Endodermal cell (in vitro differentiated cells): ENCODE results near the gene DSTN. TPM values are rescaled to one million over a fixed set of nuclear protein-coding genes. Genes with fewer than 3 reads are reported as not detected.

ENCODE experiments used
- DNase-seq: peaks from one replicate; pipeline ENCODE4 v3.0.0-alpha.2; 2017
- H3K27ac ChIP-seq: 2 replicates; pipeline ENCODE4 v1.5.1; 2013; ENCODE audit warnings: mild to moderate bottlenecking, low read depth, low read length, moderate library complexity
- H3K27me3 ChIP-seq: 2 replicates; pipeline ENCODE4 v1.6.1; 2013; ENCODE audit warnings: mild to moderate bottlenecking, low read length, moderate library complexity; ENCODE audit not compliant: insufficient read depth, control insufficient read depth, poor library complexity, severe bottlenecking
- H3K36me3 ChIP-seq: 2 replicates; pipeline ENCODE4 v1.7.0; 2013; ENCODE audit warnings: mild to moderate bottlenecking, low read length, moderate library complexity; ENCODE audit not compliant: control insufficient read depth, insufficient read depth
- H3K4me1 ChIP-seq: one replicate; pipeline ENCODE4 v1.7.0; 2013; ENCODE audit warnings: low read length; ENCODE audit not compliant: control insufficient read depth, insufficient read depth
- H3K4me3 ChIP-seq: 2 replicates; pipeline ENCODE4 v1.5.1; 2013; ENCODE audit warnings: mild to moderate bottlenecking, low read length, moderate library complexity
- H3K9ac ChIP-seq: 2 replicates; pipeline ENCODE4 v1.6.1; 2013; ENCODE audit warnings: mild to moderate bottlenecking, low read length, moderate library complexity; ENCODE audit not compliant: poor library complexity, severe bottlenecking; ENCODE audit errors: extremely low read depth
- H3K9me3 ChIP-seq: 2 replicates; pipeline ENCODE4 v1.6.1; 2013; ENCODE audit warnings: mild to moderate bottlenecking, low read length, moderate library complexity; ENCODE audit not compliant: control insufficient read depth
- H3K27ac Mint-ChIP-seq: 2 replicates; pipeline ENCODE4 v1.8.0; 2020; ENCODE audit warnings: mixed read lengths
- H3K27me3 Mint-ChIP-seq: 2 replicates; pipeline ENCODE4 v1.8.0; 2021; ENCODE audit warnings: mild to moderate bottlenecking, mixed read lengths; ENCODE audit not compliant: insufficient read depth
- H3K36me3 Mint-ChIP-seq: 2 replicates; pipeline ENCODE4 v1.8.0; 2020; ENCODE audit warnings: low read depth, mixed read lengths
- H3K4me1 Mint-ChIP-seq: 2 replicates; pipeline ENCODE4 v1.8.0; 2020; ENCODE audit warnings: mixed read lengths
- H3K4me3 Mint-ChIP-seq: 2 replicates; pipeline ENCODE4 v1.8.0; 2020; ENCODE audit warnings: mild to moderate bottlenecking, moderate library complexity, mixed read lengths
- H3K9me3 Mint-ChIP-seq: 2 replicates; pipeline ENCODE4 v1.8.0; 2020; ENCODE audit warnings: mild to moderate bottlenecking, mixed read lengths
- WGBS, 2 experiments: methylation state at CpG; one replicate each; pipeline versions ENCODE4 v1.1.5 to v1.1.7; 2013; ENCODE audit warnings: missing lambda C conversion rate in 2 of 2, mixed read lengths in 1 of 2; ENCODE audit not compliant: insufficient coverage in 1 of 2, insufficient read length in 1 of 2; 5-methylcytosine and 5-hydroxymethylcytosine counted together
- total RNA-seq, 2 donors: library from RNA; stranded (reverse); fragmentation: NEBNext Ultra II Directional in 1 of 2; extraction: Animal tissue kit (Norgen Biotek cat#: 25700) in 1 of 2; gene quantifications; 2 replicates in 1 of 2; 3 replicates in 1 of 2; pipeline ENCODE4 v1.2.1, GENCODE V29; 2021
- TF ChIP-seq, protein P1 (sequence below): fragments of 200-600 bp; sonication (generic); conservative IDR thresholded peaks from 2 replicates; pipeline ENCODE4 v1.5.0; 2021; ENCODE audit warnings: antibody characterized with exemption, mild to moderate bottlenecking

The DSTN gene
- total RNA-seq, 2 donors from 2014 or later: 196 to 204 TPM

DNA sequence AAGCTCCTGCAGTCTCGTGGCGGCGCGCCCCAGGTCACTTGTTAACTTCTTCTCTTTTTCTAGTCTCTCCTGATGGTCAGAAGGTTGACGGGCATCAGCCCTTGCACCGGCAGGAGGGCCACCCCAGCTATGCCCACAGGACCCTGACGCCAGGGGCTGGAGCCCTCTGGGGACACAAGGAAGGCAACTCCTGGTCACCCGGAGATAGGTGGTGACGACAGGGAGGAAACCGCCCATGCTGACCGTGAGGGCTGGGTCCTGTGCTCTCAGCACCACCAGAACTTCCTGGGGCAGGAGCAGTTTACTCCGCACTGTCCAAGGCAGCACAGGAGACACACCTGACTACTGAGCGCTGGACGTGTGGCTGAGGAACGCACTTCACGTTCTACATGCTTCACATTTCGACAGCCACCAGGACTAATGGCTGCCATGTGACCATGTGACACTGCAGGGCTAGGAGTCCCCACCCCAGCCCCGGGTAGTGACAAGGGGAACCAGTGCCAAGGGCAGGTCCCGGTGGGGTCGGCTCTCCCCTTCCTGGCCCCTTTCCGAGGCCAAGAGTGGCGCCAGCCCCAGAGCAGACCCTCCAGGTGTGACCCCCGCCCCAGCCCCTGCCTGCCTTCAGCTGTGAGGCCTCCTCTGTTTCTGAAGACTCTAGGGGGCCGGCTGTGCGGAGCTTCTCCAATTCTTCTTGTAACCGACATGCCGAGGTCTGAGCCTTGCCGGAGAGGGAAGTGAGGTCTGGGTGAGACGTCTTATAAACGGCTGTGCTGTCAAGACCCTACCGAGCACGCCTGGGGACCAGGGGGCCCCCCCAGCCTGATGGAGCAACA, 45.2 kb downstream of the DSTN start:
- Histone ChIP-seq H3K9ac (no peak overlapping the region), H3K27ac (no peak overlapping the region), H3K4me3 (no peak overlapping the region), H3K36me3 (peaks cover 48% of the 10 kb centered on the region), H3K27me3 (no peaks in the 10 kb centered on the region), H3K4me1 (no peaks in the 10 kb centered on the region), H3K9me3 (no peaks in the 10 kb centered on the region)
- Mint-ChIP-seq H3K36me3 (peaks cover 27% of the 10 kb centered on the region), H3K27me3 (no peaks in the 10 kb centered on the region), H3K4me3 (no peak overlapping the region), H3K4me1 (peaks cover 3% of the 10 kb centered on the region), H3K9me3 (no peaks in the 10 kb centered on the region), H3K27ac (peak overlapping the region; percentile 66)
- WGBS, 2 experiments: 95 to 96% methylated on average over 20 to 32 of the region's 32 CpGs
- TF ChIP-seq, protein P1, sequence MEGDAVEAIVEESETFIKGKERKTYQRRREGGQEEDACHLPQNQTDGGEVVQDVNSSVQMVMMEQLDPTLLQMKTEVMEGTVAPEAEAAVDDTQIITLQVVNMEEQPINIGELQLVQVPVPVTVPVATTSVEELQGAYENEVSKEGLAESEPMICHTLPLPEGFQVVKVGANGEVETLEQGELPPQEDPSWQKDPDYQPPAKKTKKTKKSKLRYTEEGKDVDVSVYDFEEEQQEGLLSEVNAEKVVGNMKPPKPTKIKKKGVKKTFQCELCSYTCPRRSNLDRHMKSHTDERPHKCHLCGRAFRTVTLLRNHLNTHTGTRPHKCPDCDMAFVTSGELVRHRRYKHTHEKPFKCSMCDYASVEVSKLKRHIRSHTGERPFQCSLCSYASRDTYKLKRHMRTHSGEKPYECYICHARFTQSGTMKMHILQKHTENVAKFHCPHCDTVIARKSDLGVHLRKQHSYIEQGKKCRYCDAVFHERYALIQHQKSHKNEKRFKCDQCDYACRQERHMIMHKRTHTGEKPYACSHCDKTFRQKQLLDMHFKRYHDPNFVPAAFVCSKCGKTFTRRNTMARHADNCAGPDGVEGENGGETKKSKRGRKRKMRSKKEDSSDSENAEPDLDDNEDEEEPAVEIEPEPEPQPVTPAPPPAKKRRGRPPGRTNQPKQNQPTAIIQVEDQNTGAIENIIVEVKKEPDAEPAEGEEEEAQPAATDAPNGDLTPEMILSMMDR: no peak
- DNase-seq: peak; percentile 41

- peak; percentile 39 for DNase-seq
- peaks cover 53% of the 10 kb centered on the region for H3K36me3 ChIP-seq
- H3K27me3 Mint-ChIP-seq: no peaks in the 10 kb centered on the region
- H3K9ac ChIP-seq: no peak overlapping the region
- H3K9me3 ChIP-seq: no peaks in the 10 kb centered on the region
- H3K27ac ChIP-seq: no peak overlapping the region
- H3K9me3 Mint-ChIP-seq: no peaks in the 10 kb centered on the region
- H3K4me3 Mint-ChIP-seq: no peak overlapping the region
- no peak overlapping the region for H3K4me3 ChIP-seq
- WGBS, 2 experiments: 80 to 82% methylated on average over 13 to 22 of the region's 22 CpGs
- H3K4me1 Mint-ChIP-seq: peaks cover 3% of the 10 kb centered on the region
- TF ChIP-seq, protein P1: no peak
- H3K27ac Mint-ChIP-seq: no peak overlapping the region
- H3K4me1 ChIP-seq: no peaks in the 10 kb centered on the region
- peaks cover 30% of the 10 kb centered on the region for H3K36me3 Mint-ChIP-seq
- H3K27me3 ChIP-seq: no peaks in the 10 kb centered on the region
These were observed 46.0 kb downstream of the DSTN start for GRCh38 chr20:17615645-17616479.

DNA sequence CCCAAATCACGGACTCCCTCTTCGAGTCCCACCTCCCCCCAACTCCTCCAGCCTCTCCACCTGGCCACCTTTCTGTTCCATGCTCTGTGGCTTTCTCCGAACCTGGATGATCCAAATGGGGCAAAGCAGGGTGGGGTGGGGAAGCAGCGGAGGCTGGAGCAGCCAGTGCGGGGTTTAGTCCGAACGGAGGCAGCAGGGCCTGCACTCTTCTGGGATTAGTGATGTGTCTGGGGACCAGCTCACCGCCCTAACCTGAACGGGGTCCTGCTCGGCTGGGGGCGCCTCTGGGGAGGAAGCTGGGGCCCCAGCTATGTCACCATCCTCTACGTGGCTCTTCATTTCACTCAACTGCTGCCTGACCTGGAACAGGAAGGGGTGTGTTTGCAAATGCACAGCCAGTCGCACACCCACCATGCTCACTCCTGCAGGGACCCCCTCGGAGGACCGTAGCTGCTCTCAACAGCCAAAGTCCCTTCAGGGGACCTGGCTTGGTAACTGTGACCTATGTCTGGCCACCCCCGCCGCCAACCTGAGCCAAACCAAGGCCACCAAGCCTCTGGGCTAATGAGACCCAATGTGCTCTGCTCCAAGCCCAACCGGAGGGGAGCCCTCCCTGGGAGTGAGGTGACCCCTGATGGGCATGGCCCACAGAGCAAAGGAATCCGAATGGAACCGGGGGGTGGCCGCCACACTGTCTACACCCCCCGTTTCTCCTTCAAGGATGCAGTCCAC, 46.8 kb downstream of the DSTN start:
- no peaks in the 10 kb centered on the region for H3K9me3 Mint-ChIP-seq
- Histone ChIP-seq H3K27me3 (no peaks in the 10 kb centered on the region), H3K36me3 (peaks cover 61% of the 10 kb centered on the region), H3K27ac (no peak overlapping the region), H3K9me3 (no peaks in the 10 kb centered on the region), H3K4me1 (no peaks in the 10 kb centered on the region), H3K4me3 (no peak overlapping the region), H3K9ac (no peak overlapping the region)
- peaks cover 3% of the 10 kb centered on the region for H3K4me1 Mint-ChIP-seq
- H3K27ac Mint-ChIP-seq: no peak overlapping the region
- H3K36me3 Mint-ChIP-seq: peaks cover 36% of the 10 kb centered on the region
- 91 to 94% methylated on average over 11 to 22 of the region's 22 CpGs for WGBS, 2 experiments
- DNase-seq: peak; percentile 13
- TF ChIP-seq, protein P1: no peak
- no peaks in the 10 kb centered on the region for H3K27me3 Mint-ChIP-seq
- H3K4me3 Mint-ChIP-seq: no peak overlapping the region
